SK-N-SH treated with all-trans-retinoic acid at 6 μM for 48 hours (cell line): ENCODE results near the gene CRKL.

ENCODE experiments used
- ATAC-seq: fragments of 200-7000 bp; cut with Tn5 transposase; 3 replicates; pipeline ENCODE4 v1.9.1; 2020; ENCODE audit warnings: mild to moderate bottlenecking, moderate library complexity
- BACH2 ChIP-seq: fragments of 250-450 bp; sonication (Bioruptor Pico); IDR thresholded peaks from 2 replicates; pipeline ENCODE4 v1.9.0; 2021; ENCODE audit warnings: mild to moderate bottlenecking, borderline replicate concordance
- CSDC2 ChIP-seq: fragments of 250-450 bp; sonication (Bioruptor Pico); IDR thresholded peaks from 2 replicates; pipeline ENCODE4 v1.5.0; 2020; ENCODE audit warnings: mild to moderate bottlenecking, moderate library complexity
- GLIS3 ChIP-seq: fragments of 250-450 bp; sonication (Bioruptor Pico); IDR thresholded peaks from 2 replicates; pipeline ENCODE4 v1.5.0; 2020; ENCODE audit warnings: mild to moderate bottlenecking, moderate library complexity
- OSR1 ChIP-seq: fragments of 250-450 bp; sonication (Bioruptor Pico); IDR thresholded peaks from 2 replicates; pipeline ENCODE4 v1.8.0; 2022; ENCODE audit warnings: moderate library complexity, mild to moderate bottlenecking, inconsistent platforms
- POU6F1 ChIP-seq: fragments of 250-450 bp; sonication (Bioruptor Pico); IDR thresholded peaks from 2 replicates; pipeline ENCODE4 v1.8.0; 2021; ENCODE audit warnings: low read depth, mild to moderate bottlenecking, moderate library complexity, borderline replicate concordance
- RARB ChIP-seq: fragments of 250-450 bp; sonication (Bioruptor Pico); IDR thresholded peaks from 2 replicates; pipeline ENCODE4 v1.8.0; 2021; ENCODE audit warnings: mild to moderate bottlenecking, moderate library complexity
- SNAI2 ChIP-seq: fragments of 250-450 bp; sonication (Bioruptor Pico); IDR thresholded peaks from 2 replicates; pipeline ENCODE4 v1.5.0; 2020; ENCODE audit warnings: mild to moderate bottlenecking, moderate library complexity
- TCF4 ChIP-seq: fragments of 250-450 bp; sonication (Bioruptor Pico); IDR thresholded peaks from 2 replicates; pipeline ENCODE4 v1.8.0; 2021; ENCODE audit warnings: mild to moderate bottlenecking, moderate library complexity, borderline replicate concordance
- TOX ChIP-seq: fragments of 250-450 bp; sonication (Bioruptor Pico); IDR thresholded peaks from 2 replicates; pipeline ENCODE4 v1.8.0; 2021; ENCODE audit warnings: mild to moderate bottlenecking, moderate library complexity, borderline replicate concordance
- TSHZ2 ChIP-seq: fragments of 250-450 bp; sonication (Bioruptor Pico); IDR thresholded peaks from 2 replicates; pipeline ENCODE4 v1.5.0; 2020; ENCODE audit warnings: mild to moderate bottlenecking, moderate library complexity
- ZC3H10 ChIP-seq: fragments of 250-450 bp; sonication (Bioruptor Pico); IDR thresholded peaks from 2 replicates; pipeline ENCODE4 v1.5.1; 2021; ENCODE audit warnings: mild to moderate bottlenecking, moderate library complexity
- ZFP3 ChIP-seq: fragments of 250-450 bp; sonication (Bioruptor Pico); IDR thresholded peaks from 2 replicates; pipeline ENCODE4 v1.5.0; 2020; ENCODE audit warnings: mild to moderate bottlenecking, moderate library complexity
- ZFP30 ChIP-seq: fragments of 450-650 bp; formaldehyde crosslinking; IDR thresholded peaks from 2 replicates; pipeline ENCODE4 v1.5.0; 2022; ENCODE audit warnings: mild to moderate bottlenecking, moderate library complexity
- ZNF565 ChIP-seq: fragments of 450-650 bp; formaldehyde crosslinking; conservative IDR thresholded peaks from 2 replicates; pipeline ENCODE4 v1.5.0; 2020; ENCODE audit warnings: low read depth, mild to moderate bottlenecking, moderate library complexity
- ZNF70 ChIP-seq: fragments of 450-650 bp; formaldehyde crosslinking; IDR thresholded peaks from 2 replicates; pipeline ENCODE4 v1.5.0; 2020; ENCODE audit warnings: mild to moderate bottlenecking, moderate library complexity
- ZNF8 ChIP-seq: fragments of 450-650 bp; formaldehyde crosslinking; IDR thresholded peaks from 2 replicates; pipeline ENCODE4 v1.5.0; 2020; ENCODE audit warnings: mild to moderate bottlenecking, moderate library complexity
- TF ChIP-seq, protein P1 (sequence below): fragments of 250-450 bp; sonication (Bioruptor Pico); IDR thresholded peaks from 2 replicates; pipeline ENCODE4 v1.5.1; 2020; ENCODE audit warnings: low read depth, mild to moderate bottlenecking, moderate library complexity

Gene CRKL

DNA sequence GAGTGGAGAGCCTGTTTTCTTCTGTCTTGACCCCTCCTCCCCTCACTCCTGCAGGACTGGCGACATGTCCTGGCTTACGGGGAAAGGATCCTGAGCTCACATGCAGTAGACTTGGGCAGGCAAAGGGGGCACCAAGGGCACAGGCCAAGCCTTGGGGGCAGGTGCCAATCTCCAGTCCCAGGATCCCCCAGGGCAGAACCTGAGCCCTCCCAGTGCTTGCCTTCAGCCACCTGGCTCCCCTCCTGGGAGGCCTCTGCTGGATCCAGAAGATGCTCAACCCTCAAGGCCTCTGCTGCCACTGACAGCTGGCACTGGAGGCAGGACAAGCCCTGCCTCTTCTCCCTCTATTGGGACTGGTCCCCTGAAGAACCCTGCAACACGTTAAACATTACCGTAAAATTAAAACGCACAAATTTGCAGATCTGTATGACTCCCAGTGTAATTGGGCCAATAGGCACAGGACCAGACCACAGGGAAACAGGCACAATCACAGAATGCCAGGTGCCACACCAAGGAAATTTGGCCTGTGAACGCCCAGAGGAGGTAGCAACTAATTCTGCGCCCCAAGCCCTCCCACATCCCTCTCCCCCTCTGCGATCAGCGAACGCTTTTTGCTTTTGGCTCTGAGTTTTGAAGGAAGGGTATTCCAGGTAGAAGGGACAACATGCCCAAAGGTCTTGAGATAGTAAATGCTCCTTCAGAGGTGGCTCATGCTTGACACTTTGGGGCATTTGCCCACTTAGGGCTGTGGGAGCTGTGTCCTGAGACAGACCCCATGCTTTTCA, 63.9 kb downstream of the CRKL start:
- no peak for ATAC-seq
- TF ChIP-seq SNAI2 (CRISPR knock-in tag) (no peak), TOX (CRISPR knock-in tag) (no peak), GLIS3 (CRISPR knock-in tag) (no peak), ZC3H10 (CRISPR knock-in tag) (no peak), TSHZ2 (CRISPR knock-in tag) (no peak), RARB (no peak), ZFP3 (CRISPR knock-in tag) (no peak)

DNA sequence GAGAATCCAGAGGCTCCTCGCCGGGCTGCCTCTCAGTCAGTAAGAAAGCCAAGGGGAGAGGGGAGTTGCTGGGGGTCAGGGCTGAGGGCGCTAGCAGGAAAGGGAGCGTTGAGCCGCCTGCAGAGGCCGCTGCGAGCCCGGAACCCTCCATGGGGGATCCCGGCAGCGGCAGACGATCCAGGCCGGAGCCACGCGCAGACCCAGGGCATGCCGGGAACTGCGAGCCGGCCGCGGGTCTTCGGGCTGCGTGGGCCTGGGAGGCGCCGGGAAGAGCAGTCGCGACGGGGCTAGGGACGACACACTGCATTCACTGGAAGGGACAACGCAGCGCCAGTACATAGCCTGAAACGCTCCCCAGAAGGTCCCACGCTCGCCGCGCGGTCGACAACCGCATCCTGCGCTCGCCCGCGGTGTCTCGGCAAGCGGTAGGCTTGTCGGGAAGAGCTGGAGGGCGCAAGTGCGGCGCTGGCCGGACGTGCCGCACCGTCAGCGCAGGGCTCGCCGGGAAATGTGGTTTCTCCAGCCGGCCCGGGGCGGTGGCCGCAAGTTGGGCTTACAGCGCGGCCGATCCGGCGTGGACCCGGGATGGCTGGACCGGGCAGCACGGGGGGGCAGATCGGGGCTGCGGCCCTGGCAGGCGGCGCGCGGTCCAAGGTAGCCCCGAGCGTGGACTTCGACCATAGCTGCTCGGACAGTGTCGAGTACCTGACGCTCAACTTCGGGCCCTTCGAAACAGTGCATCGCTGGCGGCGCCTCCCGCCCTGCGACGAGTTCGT, 64.8 kb downstream of the CRKL start, which contains the start of gene LZTR1:
Gene LZTR1 (plus strand): TSS at position 511 of the 776 bp plus-strand sequence. CDS start 75 bp downstream, at position 586.
- peak; percentile 98 for ATAC-seq
- TF ChIP-seq CSDC2 (CRISPR knock-in tag) (peak; percentile 81), TSHZ2 (CRISPR knock-in tag) (peak; percentile 60; the same call in 1 of the 2 replicates), ZC3H10 (CRISPR knock-in tag) (0 out of 2 replicates have a peak, but pooled peaks have one; percentile 45), ZFP3 (CRISPR knock-in tag) (peak; percentile 79), ZNF8 (CRISPR knock-in tag) (no peak), RARB (no peak), ZNF70 (CRISPR knock-in tag) (no peak), GLIS3 (CRISPR knock-in tag) (no peak), TCF4 (CRISPR knock-in tag) (no peak), ZFP30 (CRISPR knock-in tag) (no peak)

GRCh38 chr22:20982563-20982882, 65.3 kb downstream of the CRKL start:
- ATAC-seq, result peak; percentile 60
- no peak for TF ChIP-seq BACH2 (CRISPR knock-in tag)
- TF ChIP-seq, protein P1, sequence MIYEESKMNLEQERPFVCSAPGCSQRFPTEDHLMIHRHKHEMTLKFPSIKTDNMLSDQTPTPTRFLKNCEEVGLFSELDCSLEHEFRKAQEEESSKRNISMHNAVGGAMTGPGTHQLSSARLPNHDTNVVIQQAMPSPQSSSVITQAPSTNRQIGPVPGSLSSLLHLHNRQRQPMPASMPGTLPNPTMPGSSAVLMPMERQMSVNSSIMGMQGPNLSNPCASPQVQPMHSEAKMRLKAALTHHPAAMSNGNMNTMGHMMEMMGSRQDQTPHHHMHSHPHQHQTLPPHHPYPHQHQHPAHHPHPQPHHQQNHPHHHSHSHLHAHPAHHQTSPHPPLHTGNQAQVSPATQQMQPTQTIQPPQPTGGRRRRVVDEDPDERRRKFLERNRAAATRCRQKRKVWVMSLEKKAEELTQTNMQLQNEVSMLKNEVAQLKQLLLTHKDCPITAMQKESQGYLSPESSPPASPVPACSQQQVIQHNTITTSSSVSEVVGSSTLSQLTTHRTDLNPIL (CRISPR knock-in tag), result no peak
- no peak for TF ChIP-seq TOX (CRISPR knock-in tag)
- TF ChIP-seq TCF4 (CRISPR knock-in tag), result no peak
- no peak for TF ChIP-seq TSHZ2 (CRISPR knock-in tag)
- TF ChIP-seq RARB, result no peak
- TF ChIP-seq ZNF565 (CRISPR knock-in tag), result no peak
- no peak for TF ChIP-seq OSR1 (CRISPR knock-in tag)
- no peak for TF ChIP-seq ZNF70 (CRISPR knock-in tag)
- no peak for TF ChIP-seq POU6F1
- no peak for TF ChIP-seq ZC3H10 (CRISPR knock-in tag)
